H9 (cell line): ENCODE measurements around the gene ANKHD1. TPM values are rescaled to one million over a fixed set of nuclear protein-coding genes. Genes with fewer than 3 reads are reported as not detected.

Source experiments
- DNase-seq: peaks from one replicate; pipeline ENCODE4 v3.0.0-alpha.2; 2017
- H2AFZ ChIP-seq: one replicate; pipeline ENCODE4 v1.6.1; 2013; ENCODE audit warnings: mild to moderate bottlenecking, low read length, control low read depth, moderate library complexity
- H2AK5ac ChIP-seq: 2 replicates; pipeline ENCODE4 v1.6.1; 2013; ENCODE audit warnings: low read length, control low read depth, mixed read lengths; ENCODE audit not compliant: insufficient read length
- H2BK120ac ChIP-seq: one replicate; pipeline ENCODE4 v1.6.1; 2013; ENCODE audit warnings: low read depth, mild to moderate bottlenecking, low read length, control low read depth, inconsistent platforms; ENCODE audit not compliant: poor library complexity, severe bottlenecking
- H2BK12ac ChIP-seq: 2 replicates; pipeline ENCODE4 v1.6.1; 2013; ENCODE audit warnings: low read length, control low read depth, mixed read lengths, low read depth; ENCODE audit not compliant: insufficient read length
- H2BK15ac ChIP-seq: 2 replicates; pipeline ENCODE4 v1.6.1; 2013; ENCODE audit warnings: low read depth, low read length, control low read depth
- H2BK20ac ChIP-seq: one replicate; pipeline ENCODE4 v1.6.1; 2013; ENCODE audit warnings: low read depth, mild to moderate bottlenecking, low read length, control low read depth, inconsistent platforms; ENCODE audit not compliant: poor library complexity, severe bottlenecking
- H2BK5ac ChIP-seq: 2 replicates; pipeline ENCODE4 v1.6.1; 2013; ENCODE audit warnings: low read length, control low read depth, mixed read lengths; ENCODE audit not compliant: insufficient read length
- H3K14ac ChIP-seq: 2 replicates; pipeline ENCODE4 v1.6.1; 2013; ENCODE audit warnings: low read length, control low read depth; ENCODE audit not compliant: insufficient read depth
- H3K18ac ChIP-seq: 2 replicates; pipeline ENCODE4 v1.6.1; 2013; ENCODE audit warnings: low read depth, mild to moderate bottlenecking, mixed read lengths, low read length, control low read depth; ENCODE audit not compliant: insufficient read length
- H3K23ac ChIP-seq: 2 replicates; pipeline ENCODE4 v1.6.1; 2013; ENCODE audit warnings: low read length, control low read depth, mixed read lengths, low read depth; ENCODE audit not compliant: insufficient read length
- H3K23me2 ChIP-seq: 2 replicates; pipeline ENCODE4 v1.6.1; 2013; ENCODE audit warnings: low read depth, mild to moderate bottlenecking, mixed read lengths, low read length, control low read depth; ENCODE audit not compliant: insufficient read length, poor library complexity, severe bottlenecking
- H3K27ac ChIP-seq: 2 replicates; pipeline ENCODE4 v1.5.1; 2013; ENCODE audit warnings: low read length, control low read depth, mixed read lengths, low read depth; ENCODE audit not compliant: insufficient read length
- H3K27me3 ChIP-seq: 2 replicates; pipeline ENCODE4 v1.6.1; 2013; ENCODE audit warnings: low read length, control low read depth, inconsistent platforms; ENCODE audit not compliant: insufficient read depth
- H3K4ac ChIP-seq: 2 replicates; pipeline ENCODE4 v1.6.1; 2013; ENCODE audit warnings: low read depth, mild to moderate bottlenecking, control low read depth, inconsistent platforms, low read length, moderate library complexity
- H3K4me1 ChIP-seq: 2 replicates; pipeline ENCODE4 v1.6.1; 2013; ENCODE audit warnings: low read length, control low read depth, inconsistent platforms; ENCODE audit not compliant: insufficient read depth
- H3K4me2 ChIP-seq: 2 replicates; pipeline ENCODE4 v1.6.1; 2013; ENCODE audit warnings: low read length, control low read depth, mixed read lengths; ENCODE audit not compliant: insufficient read length, insufficient read depth
- H3K56ac ChIP-seq: 2 replicates; pipeline ENCODE4 v1.6.1; 2013; ENCODE audit warnings: low read depth, mild to moderate bottlenecking, mixed read lengths, low read length, control low read depth; ENCODE audit not compliant: insufficient read length
- H3K79me1 ChIP-seq: 2 replicates; pipeline ENCODE4 v1.6.1; 2013; ENCODE audit warnings: low read depth, mild to moderate bottlenecking, moderate library complexity, low read length, control low read depth, inconsistent platforms; ENCODE audit not compliant: insufficient read depth, poor library complexity, severe bottlenecking
- H3K79me2 ChIP-seq: 2 replicates; pipeline ENCODE4 v1.6.1; 2013; ENCODE audit warnings: low read length, control low read depth, inconsistent platforms; ENCODE audit not compliant: insufficient read depth
- H3K9ac ChIP-seq: 2 replicates; pipeline ENCODE4 v1.6.1; 2013; ENCODE audit warnings: low read length, control low read depth, mixed read lengths; ENCODE audit not compliant: insufficient read length; ENCODE audit errors: extremely low read depth
- H3K9me3 ChIP-seq: one replicate; pipeline ENCODE4 v1.6.1; 2013; ENCODE audit warnings: low read depth, low read length, inconsistent platforms; ENCODE audit not compliant: control insufficient read depth
- H3T11ph ChIP-seq: one replicate; pipeline ENCODE4 v1.6.1; 2013; ENCODE audit warnings: mild to moderate bottlenecking, low read length, control low read depth, inconsistent platforms
- H4K20me1 ChIP-seq: one replicate; pipeline ENCODE4 v1.6.1; 2013; ENCODE audit not compliant: control insufficient read depth, insufficient read length, insufficient read depth
- H4K5ac ChIP-seq: 2 replicates; pipeline ENCODE4 v1.6.1; 2013; ENCODE audit warnings: low read depth, mild to moderate bottlenecking, mixed read lengths, low read length, control low read depth; ENCODE audit not compliant: insufficient read length
- H4K8ac ChIP-seq: replicated peaks from 2 replicates; pipeline ENCODE4 v1.6.1; 2013; ENCODE audit warnings: low read length, control low read depth, mixed read lengths, low read depth; ENCODE audit not compliant: insufficient read length
- H4K91ac ChIP-seq: 2 replicates; pipeline ENCODE4 v1.6.1; 2013; ENCODE audit warnings: low read depth, mild to moderate bottlenecking, moderate library complexity, mixed read lengths, low read length, control low read depth; ENCODE audit not compliant: insufficient read length
- H3K27ac Mint-ChIP-seq, 3 experiments: 2 replicates in 2 of 3; 3 replicates in 1 of 3; pipeline ENCODE4 v1.8.0; 2020 to 2021; ENCODE audit warnings: mixed read lengths in 3 of 3, mild to moderate bottlenecking in 1 of 3, moderate library complexity in 1 of 3
- H3K27me3 Mint-ChIP-seq: 2 replicates; pipeline ENCODE4 v1.8.0; 2021; ENCODE audit warnings: low read depth, mild to moderate bottlenecking, moderate library complexity, mixed read lengths
- H3K36me3 Mint-ChIP-seq, 3 experiments: 2 replicates in 2 of 3; 3 replicates in 1 of 3; pipeline ENCODE4 v1.8.0; 2020 to 2021; ENCODE audit warnings: low read depth in 3 of 3, mixed read lengths in 3 of 3; ENCODE audit not compliant: insufficient read depth in 1 of 3
- H3K4me1 Mint-ChIP-seq, 2 experiments: 2 replicates each; pipeline ENCODE4 v1.8.0; 2020; ENCODE audit warnings: mixed read lengths in 2 of 2
- H3K4me3 Mint-ChIP-seq, 2 experiments: 2 replicates in 1 of 2; 3 replicates in 1 of 2; pipeline ENCODE4 v1.8.0; 2020 to 2021; ENCODE audit warnings: mild to moderate bottlenecking in 2 of 2, mixed read lengths in 2 of 2, moderate library complexity in 1 of 2
- H3K9me3 Mint-ChIP-seq, 2 experiments: 2 replicates in 1 of 2; 3 replicates in 1 of 2; pipeline ENCODE4 v1.8.0; 2020; ENCODE audit warnings: mild to moderate bottlenecking in 2 of 2, mixed read lengths in 2 of 2, moderate library complexity in 1 of 2
- WGBS: extraction: QIAGEN DNeasy Blood & Tissue Kit; methylation state at CpG from one replicate; pipeline ENCODE4 v1.1.7; 2013; ENCODE audit warnings: missing lambda C conversion rate, low lambda C conversion rate, mixed read lengths; ENCODE audit not compliant: insufficient read length; ENCODE audit errors: extremely low coverage; 5-methylcytosine and 5-hydroxymethylcytosine counted together
- total RNA-seq: library from RNA; stranded (reverse); gene quantifications from 2 replicates; pipeline ENCODE4 v1.2.1, GENCODE V29; 2021
- TF ChIP-seq, protein P1 (sequence below): fragments of 200-600 bp; sonication (generic); conservative IDR thresholded peaks from 3 replicates; pipeline ENCODE4 v1.8.0; 2021; ENCODE audit warnings: antibody characterized with exemption, mild to moderate bottlenecking

ANKHD1 gene
- total RNA-seq, 1 experiment from 2014 or later, result 105 TPM

DNA sequence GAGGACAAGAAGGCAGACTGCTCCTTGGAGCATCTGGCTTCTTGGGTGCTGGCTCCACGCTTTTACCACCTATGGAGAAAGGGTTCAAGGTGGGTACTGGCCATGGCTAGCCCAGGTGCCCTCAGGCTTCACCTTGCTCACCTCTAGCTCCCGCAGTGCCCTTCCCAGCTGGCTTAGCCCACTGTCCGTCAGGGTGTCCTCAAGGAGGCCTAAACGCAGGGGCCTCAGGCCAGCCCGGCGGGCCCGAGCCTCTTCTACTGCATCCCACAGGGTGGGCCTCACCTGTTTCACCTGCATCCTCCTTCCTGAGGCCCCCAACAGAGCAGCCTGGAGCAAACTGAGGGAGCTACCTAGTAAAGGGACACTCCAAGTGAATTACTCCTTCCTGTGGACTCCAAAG lies 172.1 kb downstream of the ANKHD1 start:
- no peak overlapping the region for H2BK12ac ChIP-seq
- H3K23ac ChIP-seq, result no peak overlapping the region
- DNase-seq, result no peak
- H3K14ac ChIP-seq, result no peak overlapping the region
- H3K9me3 ChIP-seq, result no peaks in the 10 kb centered on the region
- no peaks in the 10 kb centered on the region for H3K27me3 ChIP-seq
- Mint-ChIP-seq H3K27me3 (no peaks in the 10 kb centered on the region; the same call in 1 of the 2 replicates), H3K4me3 (no peak overlapping the region), H3K36me3 (no peaks in the 10 kb centered on the region), H3K4me1 (no peaks in the 10 kb centered on the region), H3K27ac (no peak overlapping the region), H3K9me3 (no peaks in the 10 kb centered on the region)
- no peaks in the 10 kb centered on the region for H3K79me1 ChIP-seq
- no peak overlapping the region for H3K18ac ChIP-seq
- H2BK5ac ChIP-seq, result no peak overlapping the region
- WGBS, result no CpG with 5 or more reads among the region's 7 CpGs
- H2AK5ac ChIP-seq, result no peak overlapping the region
- no peak overlapping the region for H4K8ac ChIP-seq
- no peak overlapping the region for H2BK20ac ChIP-seq
- H3K4me1 ChIP-seq, result 0 out of 2 replicates have a peak, but pooled peaks cover 2% of the 10 kb centered on the region
- no peaks in the 10 kb centered on the region for H4K20me1 ChIP-seq
- H2BK15ac ChIP-seq, result no peak overlapping the region
- no peak overlapping the region for H2BK120ac ChIP-seq
- TF ChIP-seq, protein P1, sequence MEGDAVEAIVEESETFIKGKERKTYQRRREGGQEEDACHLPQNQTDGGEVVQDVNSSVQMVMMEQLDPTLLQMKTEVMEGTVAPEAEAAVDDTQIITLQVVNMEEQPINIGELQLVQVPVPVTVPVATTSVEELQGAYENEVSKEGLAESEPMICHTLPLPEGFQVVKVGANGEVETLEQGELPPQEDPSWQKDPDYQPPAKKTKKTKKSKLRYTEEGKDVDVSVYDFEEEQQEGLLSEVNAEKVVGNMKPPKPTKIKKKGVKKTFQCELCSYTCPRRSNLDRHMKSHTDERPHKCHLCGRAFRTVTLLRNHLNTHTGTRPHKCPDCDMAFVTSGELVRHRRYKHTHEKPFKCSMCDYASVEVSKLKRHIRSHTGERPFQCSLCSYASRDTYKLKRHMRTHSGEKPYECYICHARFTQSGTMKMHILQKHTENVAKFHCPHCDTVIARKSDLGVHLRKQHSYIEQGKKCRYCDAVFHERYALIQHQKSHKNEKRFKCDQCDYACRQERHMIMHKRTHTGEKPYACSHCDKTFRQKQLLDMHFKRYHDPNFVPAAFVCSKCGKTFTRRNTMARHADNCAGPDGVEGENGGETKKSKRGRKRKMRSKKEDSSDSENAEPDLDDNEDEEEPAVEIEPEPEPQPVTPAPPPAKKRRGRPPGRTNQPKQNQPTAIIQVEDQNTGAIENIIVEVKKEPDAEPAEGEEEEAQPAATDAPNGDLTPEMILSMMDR, result no peak
- H4K91ac ChIP-seq, result no peak overlapping the region
- no peak overlapping the region for H3K4me2 ChIP-seq
- no peaks in the 10 kb centered on the region for H3K79me2 ChIP-seq
- no peak overlapping the region for H3K9ac ChIP-seq
- H4K5ac ChIP-seq, result no peak overlapping the region
- H2AFZ ChIP-seq, result no peak overlapping the region
- no peaks in the 10 kb centered on the region for H3K23me2 ChIP-seq
- no peak overlapping the region for H3K56ac ChIP-seq
- H3K27ac ChIP-seq, result no peak overlapping the region
- H3K4ac ChIP-seq, result no peak overlapping the region
- no peak overlapping the region for H3T11ph ChIP-seq
